Uterus (tissue), 2 donors: ENCODE results near the gene ATP1A2.

Experiments
- CTCF ChIP-seq, 4 experiments: fragments of 200-600 bp in 2 of 4; fragments of 450-650 bp in 2 of 4; sonication (generic) in 2 of 4; IDR thresholded peaks; one replicate each; pipeline ENCODE4 v1.5.1; 2016 to 2019; ENCODE audit warnings: antibody characterized with exemption in 4 of 4, mild to moderate bottlenecking in 2 of 4, moderate library complexity in 1 of 4
- POLR2A ChIP-seq, 2 donors: fragments of 450-650 bp; IDR thresholded peaks; one replicate each; pipeline ENCODE4 v1.6.1; 2016; ENCODE audit warnings: antibody characterized with exemption in 2 of 2, mild to moderate bottlenecking in 1 of 2, moderate library complexity in 1 of 2

GRCh38 chr1:160066829-160067745 lies 48.5 kb upstream of the ATP1A2 start:
- no peak for TF ChIP-seq CTCF (IDR thresholded peaks at IDR 0.05)
- no peak for TF ChIP-seq POLR2A (IDR thresholded peaks at IDR 0.05)
